ENCODE results near the gene STRAP. TPM values are rescaled to one million over a fixed set of nuclear protein-coding genes. Genes with fewer than 3 reads are reported as not detected.
A peak's percentile ranks its signal among the peaks of the same experiment; 100 is the strongest.
"Not testable (repeated sequence)": the region's sequence is repeated elsewhere in the genome, so short reads cannot be mapped to it uniquely, and the experiment has no call there.

Gene STRAP
- total and polyA plus RNA-seq, 3 experiments from 2014 or later, result 112 to 185 (median 179) TPM

- H3K4me3 Mint-ChIP-seq, result no peak overlapping the region
- no peak overlapping the region for H3K27ac Mint-ChIP-seq
These were observed 23.1 kb upstream of the STRAP start for GRCh38 chr12:15859116-15859515.

GRCh38 chr12:15861404-15861803 is 20.8 kb upstream of the STRAP start:
- H3K4me1 Mint-ChIP-seq, result peaks cover 3 to 6% (median 6%) of the 10 kb centered on the region in 3 donors
- no peaks in the 10 kb centered on the region for H3K36me3 Mint-ChIP-seq
- H3K27me3 Mint-ChIP-seq, result peaks cover 10 to 40% of the 10 kb centered on the region in 2 donors
- H3K4me1 ChIP-seq (ENCODE audit: insufficient read depth, low read length), result no peaks in the 10 kb centered on the region
- no peaks in the 10 kb centered on the region for H3K9me3 ChIP-seq (ENCODE audit: low read length)
- H3K36me3 ChIP-seq (ENCODE audit: insufficient read depth, low read length), result no peaks in the 10 kb centered on the region
- no peak overlapping the region for H3K27ac Mint-ChIP-seq
- ChIA-PET POLR2A (no interaction called here), CTCF (no interaction called here)
- no peak overlapping the region for H3K27ac ChIP-seq (ENCODE audit: low read depth, low read length)
- no peaks in the 10 kb centered on the region for H3K9me3 Mint-ChIP-seq
- DNase-seq, result no peak
- H3K4me3 Mint-ChIP-seq, result no peak overlapping the region
- H3K4me3 ChIP-seq (ENCODE audit: low read length), result no peak overlapping the region
- H3K27me3 ChIP-seq (ENCODE audit: insufficient read depth, low read length, poor library complexity, severe bottlenecking), result peaks cover 10% of the 10 kb centered on the region

More at GRCh38 chr12:15859116-15859515, 23.1 kb upstream of the STRAP start:
- DNase-seq, result no peak
- Mint-ChIP-seq H3K9me3 (no peaks in the 10 kb centered on the region), H3K27me3 (peaks cover 10 to 44% of the 10 kb centered on the region in 2 donors), H3K4me1 (peaks cover 3 to 5% (median 5%) of the 10 kb centered on the region in 3 donors), H3K36me3 (no peaks in the 10 kb centered on the region)
- no peak overlapping the region for H3K27ac ChIP-seq (ENCODE audit: low read depth, low read length)
- ChIA-PET POLR2A (no interaction called here), CTCF (interaction anchor here (1.0 to 2.3 kb wide), 3 partner anchors 87 to 270 kb away, joined by 3 to 14 read pairs (median 12); no protein-coding TSS in a partner anchor)
- H3K4me1 ChIP-seq (ENCODE audit: insufficient read depth, low read length), result no peaks in the 10 kb centered on the region
- H3K4me3 ChIP-seq (ENCODE audit: low read length), result no peak overlapping the region
- no peaks in the 10 kb centered on the region for H3K36me3 ChIP-seq (ENCODE audit: insufficient read depth, low read length)
- no peaks in the 10 kb centered on the region for H3K9me3 ChIP-seq (ENCODE audit: low read length)
- peaks cover 10% of the 10 kb centered on the region for H3K27me3 ChIP-seq (ENCODE audit: insufficient read depth, low read length, poor library complexity, severe bottlenecking)

- H3K27ac ChIP-seq (ENCODE audit: low read depth, low read length), result no peak overlapping the region
- H3K27ac Mint-ChIP-seq, result no peak overlapping the region
- H3K4me1 ChIP-seq (ENCODE audit: insufficient read depth, low read length), result no peaks in the 10 kb centered on the region
- ChIA-PET CTCF (no interaction called here), POLR2A (no interaction called here)
- no peak overlapping the region for H3K4me3 Mint-ChIP-seq
- no peaks in the 10 kb centered on the region for H3K9me3 Mint-ChIP-seq
- no peaks in the 10 kb centered on the region for H3K36me3 ChIP-seq (ENCODE audit: insufficient read depth, low read length)
- peaks cover 3 to 6% (median 6%) of the 10 kb centered on the region in 3 donors for H3K4me1 Mint-ChIP-seq
- no peak overlapping the region for H3K4me3 ChIP-seq (ENCODE audit: low read length)
- H3K27me3 ChIP-seq (ENCODE audit: insufficient read depth, low read length, poor library complexity, severe bottlenecking), result peaks cover 10% of the 10 kb centered on the region
- H3K9me3 ChIP-seq (ENCODE audit: low read length), result no peaks in the 10 kb centered on the region
- peaks cover 8 to 46% of the 10 kb centered on the region in 2 donors for H3K27me3 Mint-ChIP-seq
- no peaks in the 10 kb centered on the region for H3K36me3 Mint-ChIP-seq
- no peak for DNase-seq
These were observed 19.3 kb upstream of the STRAP start for GRCh38 chr12:15862840-15863239.

GRCh38 chr12:15863372-15863771 is 18.8 kb upstream of the STRAP start:
- H3K4me1 Mint-ChIP-seq, result peaks cover 3 to 6% (median 6%) of the 10 kb centered on the region in 3 donors
- ChIA-PET CTCF (no interaction called here), POLR2A (no interaction called here)
- no peak overlapping the region for H3K4me3 Mint-ChIP-seq
- Histone ChIP-seq H3K36me3 (ENCODE audit: insufficient read depth, low read length) (no peaks in the 10 kb centered on the region), H3K27me3 (ENCODE audit: insufficient read depth, low read length, poor library complexity, severe bottlenecking) (peaks cover 10% of the 10 kb centered on the region), H3K27ac (ENCODE audit: low read depth, low read length) (no peak overlapping the region), H3K4me1 (ENCODE audit: insufficient read depth, low read length) (no peaks in the 10 kb centered on the region), H3K4me3 (ENCODE audit: low read length) (no peak overlapping the region), H3K9me3 (ENCODE audit: low read length) (no peaks in the 10 kb centered on the region)
- peaks cover 4 to 50% of the 10 kb centered on the region in 2 donors for H3K27me3 Mint-ChIP-seq
- no peaks in the 10 kb centered on the region for H3K9me3 Mint-ChIP-seq
- no peak overlapping the region for H3K27ac Mint-ChIP-seq
- DNase-seq, result no peak
- no peaks in the 10 kb centered on the region for H3K36me3 Mint-ChIP-seq

GRCh38 chr12:15863984-15864383 is 18.2 kb upstream of the STRAP start:
- Histone ChIP-seq H3K4me3 (ENCODE audit: low read length) (no peak overlapping the region), H3K27ac (ENCODE audit: low read depth, low read length) (no peak overlapping the region), H3K27me3 (ENCODE audit: insufficient read depth, low read length, poor library complexity, severe bottlenecking) (peaks cover 10% of the 10 kb centered on the region), H3K36me3 (ENCODE audit: insufficient read depth, low read length) (no peaks in the 10 kb centered on the region), H3K4me1 (ENCODE audit: insufficient read depth, low read length) (no peaks in the 10 kb centered on the region), H3K9me3 (ENCODE audit: low read length) (no peaks in the 10 kb centered on the region)
- no peak for DNase-seq
- peak overlapping the region in 6 of 7 donors; percentile 3 to 57 (median 10) for H3K4me3 Mint-ChIP-seq
- H3K4me1 Mint-ChIP-seq, result peaks cover 3 to 6% (median 6%) of the 10 kb centered on the region in 3 donors
- H3K9me3 Mint-ChIP-seq, result peaks cover 0 to 1% (median 0%) of the 10 kb centered on the region in 5 donors
- no peaks in the 10 kb centered on the region for H3K36me3 Mint-ChIP-seq
- POLR2A ChIA-PET, result no interaction called here
- H3K27ac Mint-ChIP-seq, result no peak overlapping the region
- H3K27me3 Mint-ChIP-seq, result peaks cover 3 to 47% of the 10 kb centered on the region in 2 donors
- CTCF ChIA-PET, result no interaction called here

- Histone ChIP-seq H3K27ac (ENCODE audit: low read depth, low read length) (no peak overlapping the region), H3K27me3 (ENCODE audit: insufficient read depth, low read length, poor library complexity, severe bottlenecking) (no peaks in the 10 kb centered on the region), H3K4me3 (ENCODE audit: low read length) (no peak overlapping the region), H3K9me3 (ENCODE audit: low read length) (no peaks in the 10 kb centered on the region), H3K4me1 (ENCODE audit: insufficient read depth, low read length) (no peaks in the 10 kb centered on the region), H3K36me3 (ENCODE audit: insufficient read depth, low read length) (no peaks in the 10 kb centered on the region)
- CTCF ChIA-PET, result no interaction called here
- peaks cover 0 to 6% (median 0%) of the 10 kb centered on the region in 3 donors for H3K36me3 Mint-ChIP-seq
- H3K27me3 Mint-ChIP-seq, result peaks cover 8 to 33% of the 10 kb centered on the region in 2 donors
- H3K9me3 Mint-ChIP-seq, result peaks cover 0 to 9% (median 0%) of the 10 kb centered on the region in 5 donors
- H3K4me1 Mint-ChIP-seq, result peaks cover 3 to 6% (median 6%) of the 10 kb centered on the region in 3 donors
- no peak overlapping the region for H3K4me3 Mint-ChIP-seq
- DNase-seq, result no peak
- POLR2A ChIA-PET, result no interaction called here
- no peak overlapping the region for H3K27ac Mint-ChIP-seq
These were observed 14.0 kb upstream of the STRAP start for GRCh38 chr12:15868186-15868585.

- POLR2A ChIA-PET, result no interaction called here
- no peak for DNase-seq
- Mint-ChIP-seq H3K4me1 (peaks cover 2 to 4% (median 3%) of the 10 kb centered on the region in 3 donors), H3K27ac (no peak overlapping the region), H3K27me3 (peaks cover 22 to 30% of the 10 kb centered on the region in 2 donors), H3K36me3 (peaks cover 0 to 6% (median 0%) of the 10 kb centered on the region in 3 donors), H3K9me3 (peaks cover 0 to 9% (median 0%) of the 10 kb centered on the region in 5 donors), H3K4me3 (no peak overlapping the region)
- Histone ChIP-seq H3K27ac (ENCODE audit: low read depth, low read length) (no peak overlapping the region), H3K9me3 (ENCODE audit: low read length) (no peaks in the 10 kb centered on the region), H3K36me3 (ENCODE audit: insufficient read depth, low read length) (no peaks in the 10 kb centered on the region), H3K27me3 (ENCODE audit: insufficient read depth, low read length, poor library complexity, severe bottlenecking) (no peaks in the 10 kb centered on the region), H3K4me3 (ENCODE audit: low read length) (no peak overlapping the region), H3K4me1 (ENCODE audit: insufficient read depth, low read length) (no peaks in the 10 kb centered on the region)
- CTCF ChIA-PET, result no interaction called here
These were observed 8.6 kb upstream of the STRAP start for GRCh38 chr12:15873556-15873955.

- H3K36me3 ChIP-seq (ENCODE audit: insufficient read depth, low read length); H3K27me3 ChIP-seq (ENCODE audit: insufficient read depth, low read length, poor library complexity, severe bottlenecking); H3K27ac ChIP-seq (ENCODE audit: low read depth, low read length); H3K4me1 Mint-ChIP-seq; H3K27ac Mint-ChIP-seq; H3K4me3 ChIP-seq (ENCODE audit: low read length); H3K4me1 ChIP-seq (ENCODE audit: insufficient read depth, low read length); H3K9me3 ChIP-seq (ENCODE audit: low read length); DNase-seq; H3K36me3 Mint-ChIP-seq; H3K4me3 Mint-ChIP-seq; H3K9me3 Mint-ChIP-seq; POLR2A ChIA-PET: not testable (repeated sequence)
- peaks cover 15 to 24% of the 10 kb centered on the region in 2 donors for H3K27me3 Mint-ChIP-seq
- CTCF ChIA-PET, result interaction anchor here (0.8 to 1.1 kb wide), 2 partner anchors 18 to 290 kb away, joined by 3 read pairs; no protein-coding TSS in a partner anchor
These were observed 7.5 kb upstream of the STRAP start for GRCh38 chr12:15874556-15875145.
